Left ventricle myocardium inferior (tissue), 1 donor: Measurements from ENCODE around the gene CXCL1. TPM values are rescaled to one million over a fixed set of nuclear protein-coding genes. Genes with fewer than 3 reads are reported as not detected.

Experiments used
- DNase-seq: peaks from one replicate; pipeline ENCODE4 v3.0.0-alpha.2; 2020
- H3K27ac ChIP-seq: fragments of 200-600 bp; replicated peaks from 2 replicates; pipeline ENCODE4 v1.8.0; 2021
- H3K27me3 ChIP-seq: fragments of 200-600 bp; 2 replicates; pipeline ENCODE4 v1.8.0; 2021; ENCODE audit warnings: low read depth
- H3K36me3 ChIP-seq: fragments of 200-600 bp; 2 replicates; pipeline ENCODE4 v1.8.0; 2021
- H3K4me1 ChIP-seq: fragments of 200-600 bp; 2 replicates; pipeline ENCODE4 v1.8.0; 2021
- H3K4me3 ChIP-seq: fragments of 200-600 bp; 2 replicates; pipeline ENCODE4 v1.8.0; 2021; ENCODE audit warnings: mild to moderate bottlenecking, moderate library complexity
- H3K9me3 ChIP-seq: fragments of 200-600 bp; replicated peaks from 2 replicates; pipeline ENCODE4 v1.8.0; 2021
- CTCF ChIP-seq: fragments of 200-600 bp; IDR thresholded peaks from 2 replicates; pipeline ENCODE4 v1.8.0; 2021; ENCODE audit warnings: antibody characterized with exemption, mild to moderate bottlenecking, borderline replicate concordance
- intact Hi-C: fragments of 100-400 bp; cut with micrococcal nuclease; formaldehyde crosslinking; loops from one replicate; pipeline ENCODE4 v1.11.0; 2022
- total RNA-seq: library from RNA; stranded (reverse); fragmentation: NEBNext Ultra II Directional; extraction: Animal tissue kit (Norgen Biotek cat#: 25700); gene quantifications from one replicate; pipeline ENCODE4 v1.2.1, GENCODE V29; 2021
- donor health status: DM: no; HTN: yes; CAD: no; lungs with severe emphysema.

The CXCL1 gene
- total RNA-seq, 1 donor from 2014 or later = 0.55 TPM

GRCh38 chr4:73859614-73860088 lies 9.5 kb upstream of the CXCL1 start:
- DNase-seq = no peak
- no peaks in the 10 kb centered on the region for H3K9me3 ChIP-seq
- no peaks in the 10 kb centered on the region for H3K4me1 ChIP-seq
- H3K27me3 ChIP-seq = peaks cover 5% of the 10 kb centered on the region
- no peaks in the 10 kb centered on the region for H3K36me3 ChIP-seq
- no peak for TF ChIP-seq CTCF
- intact Hi-C loops = no loop called here
- H3K4me3 ChIP-seq = no peak overlapping the region
- H3K27ac ChIP-seq = peak overlapping the region; percentile 42

- intact Hi-C loops = no loop called here
- TF ChIP-seq CTCF = no peak
- no peak for DNase-seq
- Histone ChIP-seq H3K27me3 (peaks cover 3% of the 10 kb centered on the region), H3K27ac (peak overlapping the region; percentile 42), H3K9me3 (no peaks in the 10 kb centered on the region), H3K36me3 (no peaks in the 10 kb centered on the region), H3K4me3 (no peak overlapping the region), H3K4me1 (no peaks in the 10 kb centered on the region)
These were observed 9.0 kb upstream of the CXCL1 start for GRCh38 chr4:73860181-73860580.

GRCh38 chr4:73860917-73861316 lies 8.3 kb upstream of the CXCL1 start:
- TF ChIP-seq CTCF = no peak
- intact Hi-C loops = no loop called here
- no peak for DNase-seq
- Histone ChIP-seq H3K27ac (no peak overlapping the region), H3K4me1 (no peaks in the 10 kb centered on the region), H3K27me3 (no peaks in the 10 kb centered on the region), H3K4me3 (no peak overlapping the region), H3K9me3 (no peaks in the 10 kb centered on the region), H3K36me3 (no peaks in the 10 kb centered on the region)

GRCh38 chr4:73862322-73862721 lies 6.9 kb upstream of the CXCL1 start:
- TF ChIP-seq CTCF = no peak
- Histone ChIP-seq H3K4me1 (no peaks in the 10 kb centered on the region), H3K27me3 (no peaks in the 10 kb centered on the region), H3K4me3 (no peak overlapping the region), H3K36me3 (no peaks in the 10 kb centered on the region), H3K9me3 (no peaks in the 10 kb centered on the region), H3K27ac (no peak overlapping the region)
- no peak for DNase-seq
- intact Hi-C loops = no loop called here

- Histone ChIP-seq H3K4me3 (no peak overlapping the region), H3K36me3 (no peaks in the 10 kb centered on the region), H3K27ac (no peak overlapping the region), H3K9me3 (no peaks in the 10 kb centered on the region), H3K4me1 (peaks cover 13% of the 10 kb centered on the region), H3K27me3 (peaks cover 16% of the 10 kb centered on the region)
- intact Hi-C loops = no loop called here
- no peak for TF ChIP-seq CTCF
- DNase-seq = no peak
These were observed 4.8 kb upstream of the CXCL1 start for GRCh38 chr4:73864365-73864764.

- intact Hi-C loops = no loop called here
- DNase-seq = no peak
- no peak for TF ChIP-seq CTCF
These were observed 4.2 kb upstream of the CXCL1 start for GRCh38 chr4:73864961-73865360.

More at GRCh38 chr4:73864961-73865360, 4.2 kb upstream of the CXCL1 start:
- H3K4me3 ChIP-seq = no peak overlapping the region
- no peak overlapping the region for H3K27ac ChIP-seq
- H3K9me3 ChIP-seq = no peaks in the 10 kb centered on the region
- peaks cover 18% of the 10 kb centered on the region for H3K4me1 ChIP-seq
- peaks cover 22% of the 10 kb centered on the region for H3K27me3 ChIP-seq
- no peaks in the 10 kb centered on the region for H3K36me3 ChIP-seq
